Progenitor cell of endocrine pancreas (in vitro differentiated cells): ENCODE results near the gene DUX4. TPM values are rescaled to one million over a fixed set of nuclear protein-coding genes. Genes with fewer than 3 reads are reported as not detected.
"Not testable (repeated sequence)": the region's sequence is repeated elsewhere in the genome, so short reads cannot be mapped to it uniquely, and the experiment has no call there.

Experiments
- DNase-seq: peaks from one replicate; pipeline ENCODE4 v3.0.0; 2021; ENCODE audit warnings: low spot score; ENCODE audit not compliant: unreplicated experiment
- H3K27ac Mint-ChIP-seq: 2 replicates; pipeline ENCODE4 v1.8.0; 2021; ENCODE audit warnings: mild to moderate bottlenecking, moderate library complexity, mixed read lengths
- H3K27me3 Mint-ChIP-seq: 2 replicates; pipeline ENCODE4 v1.8.0; 2021; ENCODE audit warnings: mixed read lengths
- H3K36me3 Mint-ChIP-seq: 2 replicates; pipeline ENCODE4 v1.8.0; 2022; ENCODE audit warnings: mixed read lengths; ENCODE audit not compliant: insufficient read depth
- H3K4me1 Mint-ChIP-seq: 2 replicates; pipeline ENCODE4 v1.8.0; 2021; ENCODE audit warnings: low read depth, mixed read lengths
- H3K4me3 Mint-ChIP-seq: 2 replicates; pipeline ENCODE4 v1.8.0; 2021; ENCODE audit warnings: low read depth, mild to moderate bottlenecking, moderate library complexity, mixed read lengths
- H3K9me3 Mint-ChIP-seq: 2 replicates; pipeline ENCODE4 v1.8.0; 2021; ENCODE audit warnings: low read depth, mixed read lengths
- long read RNA-seq: library from polyadenylated mRNA; unstranded; transcript quantifications from one replicate; pipeline ENCODE4 v2.0.0, GENCODE V29; 2020
- total RNA-seq: library from RNA; stranded (reverse); gene quantifications from 2 replicates; pipeline ENCODE4 v1.2.1, GENCODE V29; 2021

DUX4 gene
- total RNA-seq: not detected in 2 replicates
- long read RNA-seq: 0 reads

- H3K4me3 Mint-ChIP-seq, H3K4me1 Mint-ChIP-seq, H3K27ac Mint-ChIP-seq, DNase-seq, H3K36me3 Mint-ChIP-seq, H3K27me3 Mint-ChIP-seq, H3K9me3 Mint-ChIP-seq: not testable (repeated sequence)
Observed at GRCh38 chr4:190173428-190173827, at the start of gene DUX4. TSS of gene DUX4 (plus strand) at chr4:190173774. CDS start at chr4:190173774, 0 bp downstream.

DNA sequence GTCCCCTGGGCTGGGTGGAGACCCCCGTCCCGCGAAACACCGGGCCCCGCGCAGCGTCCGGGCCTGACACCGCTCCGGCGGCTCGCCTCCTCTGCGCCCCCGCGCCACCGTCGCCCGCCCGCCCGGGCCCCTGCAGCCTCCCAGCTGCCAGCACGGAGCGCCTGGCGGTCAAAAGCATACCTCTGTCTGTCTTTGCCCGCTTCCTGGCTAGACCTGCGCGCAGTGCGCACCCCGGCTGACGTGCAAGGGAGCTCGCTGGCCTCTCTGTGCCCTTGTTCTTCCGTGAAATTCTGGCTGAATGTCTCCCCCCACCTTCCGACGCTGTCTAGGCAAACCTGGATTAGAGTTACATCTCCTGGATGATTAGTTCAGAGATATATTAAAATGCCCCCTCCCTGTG, 1.9 kb downstream of the DUX4 start:
- H3K4me3 Mint-ChIP-seq, DNase-seq: not testable (repeated sequence)

GRCh38 chr4:190177727-190178605, 4.4 kb downstream of the DUX4 start:
- H3K4me1 Mint-ChIP-seq, H3K36me3 Mint-ChIP-seq, H3K27ac Mint-ChIP-seq, H3K4me3 Mint-ChIP-seq, H3K27me3 Mint-ChIP-seq, H3K9me3 Mint-ChIP-seq: not testable (repeated sequence)
- peak; percentile 18 for DNase-seq

More for the DNA sequence above, 1.9 kb downstream of the DUX4 start:
- H3K27me3 Mint-ChIP-seq, H3K4me1 Mint-ChIP-seq, H3K9me3 Mint-ChIP-seq, H3K36me3 Mint-ChIP-seq: not testable (repeated sequence)
- peak overlapping the region; percentile 69 for H3K27ac Mint-ChIP-seq

DNA sequence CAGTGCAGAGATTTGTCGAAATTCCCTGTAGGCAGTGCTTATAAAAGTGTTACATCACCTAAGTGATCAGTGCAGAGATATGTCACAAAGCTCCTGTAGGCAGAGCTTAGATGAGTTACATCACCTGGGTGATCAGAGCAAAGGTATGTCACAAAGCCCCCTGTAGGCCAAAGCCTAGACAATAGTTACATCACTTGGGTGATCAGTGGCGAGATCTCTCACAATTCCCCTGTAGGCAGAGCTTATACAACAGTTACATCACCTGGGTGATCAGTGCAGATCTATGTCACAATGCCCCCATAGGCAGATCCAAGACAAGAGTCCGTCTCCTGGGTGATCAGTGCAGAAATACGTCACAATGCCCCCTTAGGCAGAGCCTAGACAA, 5.0 kb downstream of the DUX4 start:
- not testable (repeated sequence) for H3K4me1 Mint-ChIP-seq, H3K27ac Mint-ChIP-seq, DNase-seq, H3K27me3 Mint-ChIP-seq, H3K9me3 Mint-ChIP-seq, H3K36me3 Mint-ChIP-seq, H3K4me3 Mint-ChIP-seq

GRCh38 chr4:190179030-190179739, 5.6 kb downstream of the DUX4 start:
- H3K4me1 Mint-ChIP-seq, H3K9me3 Mint-ChIP-seq, H3K4me3 Mint-ChIP-seq, H3K27me3 Mint-ChIP-seq, H3K36me3 Mint-ChIP-seq, H3K27ac Mint-ChIP-seq: not testable (repeated sequence)
- DNase-seq: peak; percentile 8

DNA sequence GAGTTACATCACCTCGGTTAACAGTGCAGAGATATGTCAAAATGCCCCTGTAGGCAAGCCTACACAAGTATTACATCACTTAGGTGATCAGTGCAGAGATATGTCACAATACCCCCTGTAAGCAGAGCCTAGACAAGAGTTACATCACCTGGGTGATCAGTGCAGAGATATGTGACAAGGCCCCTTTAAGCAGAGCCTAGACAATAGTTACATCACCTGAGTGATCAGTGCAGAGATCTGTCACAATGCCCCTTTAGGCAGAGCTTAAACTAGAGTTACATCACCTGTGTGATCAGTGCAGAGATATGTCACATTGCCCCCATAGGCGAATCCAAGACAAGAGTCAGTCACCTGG, 6.1 kb downstream of the DUX4 start:
- DNase-seq, H3K36me3 Mint-ChIP-seq, H3K9me3 Mint-ChIP-seq, H3K4me3 Mint-ChIP-seq, H3K27me3 Mint-ChIP-seq, H3K4me1 Mint-ChIP-seq, H3K27ac Mint-ChIP-seq: not testable (repeated sequence)

GRCh38 chr4:190180947-190181346, 7.4 kb downstream of the DUX4 start:
- not testable (repeated sequence) for H3K27ac Mint-ChIP-seq, H3K4me1 Mint-ChIP-seq, H3K4me3 Mint-ChIP-seq, H3K36me3 Mint-ChIP-seq, H3K27me3 Mint-ChIP-seq, DNase-seq, H3K9me3 Mint-ChIP-seq

DNA sequence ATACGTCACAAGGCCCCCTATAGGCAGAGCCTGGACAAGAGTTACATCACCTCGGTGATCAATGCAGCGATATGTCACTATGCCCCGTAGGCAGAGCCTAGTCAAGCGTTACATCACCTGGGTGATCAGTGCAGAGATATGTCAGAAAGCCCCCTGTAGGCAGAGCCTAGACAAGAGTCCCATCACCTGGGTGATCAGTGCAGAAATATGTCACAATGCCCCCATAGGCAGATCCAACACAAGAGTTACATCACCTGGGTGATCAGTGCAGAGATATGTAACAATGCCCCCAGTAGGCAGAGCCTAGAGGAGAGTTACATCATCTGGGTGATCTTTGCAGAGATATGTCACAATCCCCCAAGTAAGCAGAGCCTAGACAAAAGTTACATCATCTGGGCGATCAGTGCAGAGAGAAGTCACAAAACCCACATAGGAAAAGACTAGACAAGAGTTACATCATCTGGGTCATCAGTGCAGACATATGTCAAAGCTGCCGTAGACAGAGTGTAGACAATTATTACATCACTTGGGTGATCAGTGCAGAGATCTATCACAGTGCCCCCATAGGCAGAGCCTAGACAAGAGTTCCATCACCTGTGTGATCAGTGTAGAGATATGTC, 8.0 kb downstream of the DUX4 start:
- H3K9me3 Mint-ChIP-seq, H3K4me1 Mint-ChIP-seq, H3K36me3 Mint-ChIP-seq, H3K27ac Mint-ChIP-seq, H3K27me3 Mint-ChIP-seq, H3K4me3 Mint-ChIP-seq: not testable (repeated sequence)
- peak; percentile 18 for DNase-seq

GRCh38 chr4:190203510-190203909, 29.9 kb downstream of the DUX4 start:
- peak; percentile 8 for DNase-seq
- not testable (repeated sequence) for H3K27ac Mint-ChIP-seq, H3K9me3 Mint-ChIP-seq, H3K4me3 Mint-ChIP-seq, H3K36me3 Mint-ChIP-seq, H3K4me1 Mint-ChIP-seq, H3K27me3 Mint-ChIP-seq

Other genes with a start within 250 kb of the DUX4 start
- 36.4 and 36.7 TPM in 2 replicates for gene FRG1, start 232.9 kb upstream of the DUX4 start, total RNA-seq
- gene FRG2, start 146.5 kb upstream of the DUX4 start, total RNA-seq: not detected in 2 replicates
- not detected in 2 replicates for gene DBET, start 109.3 kb upstream of the DUX4 start, total RNA-seq